ENCODE results near the gene SIX3. TPM values are rescaled to one million over a fixed set of nuclear protein-coding genes. Genes with fewer than 3 reads are reported as not detected.

The SIX3 gene
- total RNA-seq, 3 donors from 2014 or later (not counting 1 experiment from before 2014, with no cell fraction given), result 0.15 to 0.39 TPM; not detected in 1

DNA sequence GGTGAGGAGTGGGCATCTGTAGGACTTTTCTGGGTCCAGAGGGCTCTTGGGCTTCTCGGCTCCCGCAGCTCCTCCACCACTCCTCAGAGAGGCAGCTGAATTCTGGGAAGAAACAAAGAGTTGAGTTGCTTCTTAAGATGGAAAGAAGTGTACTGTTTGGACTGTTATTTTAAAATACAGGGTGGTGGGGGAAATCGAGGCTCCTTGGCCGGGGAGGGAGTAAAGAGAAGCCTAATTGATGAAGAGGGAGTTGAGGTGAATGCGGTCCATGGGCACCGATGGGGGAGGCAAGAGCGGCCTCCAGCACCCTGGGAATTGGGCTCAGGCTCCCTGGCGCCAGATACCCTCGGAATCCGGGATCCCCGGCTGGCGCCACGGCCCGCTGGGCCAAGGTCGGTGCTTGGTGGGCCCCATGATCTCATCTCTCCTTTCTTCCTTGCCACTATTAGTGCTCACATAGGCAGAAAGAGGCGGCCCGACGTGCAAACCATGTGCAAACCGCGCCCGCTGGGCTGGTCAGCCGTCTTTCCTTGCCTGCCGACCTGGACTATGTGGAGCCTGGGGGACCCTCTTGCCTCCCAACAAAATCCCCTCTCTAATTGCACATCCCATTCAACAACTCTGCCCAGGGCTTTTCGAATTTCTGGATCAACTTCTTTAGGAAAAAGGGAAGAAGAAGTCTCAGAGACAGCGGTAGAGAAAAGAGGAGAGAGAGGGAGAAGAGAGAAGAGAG lies 604 bp upstream of the SIX3 start:
- peaks cover 64% of the 10 kb centered on the region in 2 donors for H3K27me3 Mint-ChIP-seq (ENCODE audit: low read depth in 2 of 2)
- WGBS (ENCODE audit: insufficient coverage), result 13% methylated on average over 24 of the region's 25 CpGs
- no peak overlapping the region for H3K4me3 ChIP-seq (ENCODE audit: low read length)
- H3K27ac ChIP-seq (ENCODE audit: low read length), result no peak overlapping the region
- H3K9me3 Mint-ChIP-seq, result no peaks in the 10 kb centered on the region
- DNase-seq (no peak), ATAC-seq (no peak)
- H3K4me1 Mint-ChIP-seq, result peaks cover 11 to 38% of the 10 kb centered on the region in 2 donors
- H3K9me3 ChIP-seq (ENCODE audit: control insufficient read depth, insufficient read depth, low read length), result no peaks in the 10 kb centered on the region
- H3K27ac Mint-ChIP-seq, result no peak overlapping the region
- peak overlapping the region; percentile 81 for H3K4me3 Mint-ChIP-seq
- no peaks in the 10 kb centered on the region for H3K36me3 Mint-ChIP-seq
- TF ChIP-seq, protein P1, sequence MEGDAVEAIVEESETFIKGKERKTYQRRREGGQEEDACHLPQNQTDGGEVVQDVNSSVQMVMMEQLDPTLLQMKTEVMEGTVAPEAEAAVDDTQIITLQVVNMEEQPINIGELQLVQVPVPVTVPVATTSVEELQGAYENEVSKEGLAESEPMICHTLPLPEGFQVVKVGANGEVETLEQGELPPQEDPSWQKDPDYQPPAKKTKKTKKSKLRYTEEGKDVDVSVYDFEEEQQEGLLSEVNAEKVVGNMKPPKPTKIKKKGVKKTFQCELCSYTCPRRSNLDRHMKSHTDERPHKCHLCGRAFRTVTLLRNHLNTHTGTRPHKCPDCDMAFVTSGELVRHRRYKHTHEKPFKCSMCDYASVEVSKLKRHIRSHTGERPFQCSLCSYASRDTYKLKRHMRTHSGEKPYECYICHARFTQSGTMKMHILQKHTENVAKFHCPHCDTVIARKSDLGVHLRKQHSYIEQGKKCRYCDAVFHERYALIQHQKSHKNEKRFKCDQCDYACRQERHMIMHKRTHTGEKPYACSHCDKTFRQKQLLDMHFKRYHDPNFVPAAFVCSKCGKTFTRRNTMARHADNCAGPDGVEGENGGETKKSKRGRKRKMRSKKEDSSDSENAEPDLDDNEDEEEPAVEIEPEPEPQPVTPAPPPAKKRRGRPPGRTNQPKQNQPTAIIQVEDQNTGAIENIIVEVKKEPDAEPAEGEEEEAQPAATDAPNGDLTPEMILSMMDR (IDR thresholded peaks at IDR 0.05), result no peak
- H3K27me3 ChIP-seq (ENCODE audit: control insufficient read depth, insufficient read depth, low read length), result peaks cover 64% of the 10 kb centered on the region
- no peaks in the 10 kb centered on the region for H3K36me3 ChIP-seq (ENCODE audit: control insufficient read depth, insufficient read depth, low read length)
- peaks cover 35% of the 10 kb centered on the region for H3K4me1 ChIP-seq (ENCODE audit: control insufficient read depth, insufficient read depth, low read length)
- intact Hi-C loops (cut with micrococcal nuclease), result no loop called here

DNA sequence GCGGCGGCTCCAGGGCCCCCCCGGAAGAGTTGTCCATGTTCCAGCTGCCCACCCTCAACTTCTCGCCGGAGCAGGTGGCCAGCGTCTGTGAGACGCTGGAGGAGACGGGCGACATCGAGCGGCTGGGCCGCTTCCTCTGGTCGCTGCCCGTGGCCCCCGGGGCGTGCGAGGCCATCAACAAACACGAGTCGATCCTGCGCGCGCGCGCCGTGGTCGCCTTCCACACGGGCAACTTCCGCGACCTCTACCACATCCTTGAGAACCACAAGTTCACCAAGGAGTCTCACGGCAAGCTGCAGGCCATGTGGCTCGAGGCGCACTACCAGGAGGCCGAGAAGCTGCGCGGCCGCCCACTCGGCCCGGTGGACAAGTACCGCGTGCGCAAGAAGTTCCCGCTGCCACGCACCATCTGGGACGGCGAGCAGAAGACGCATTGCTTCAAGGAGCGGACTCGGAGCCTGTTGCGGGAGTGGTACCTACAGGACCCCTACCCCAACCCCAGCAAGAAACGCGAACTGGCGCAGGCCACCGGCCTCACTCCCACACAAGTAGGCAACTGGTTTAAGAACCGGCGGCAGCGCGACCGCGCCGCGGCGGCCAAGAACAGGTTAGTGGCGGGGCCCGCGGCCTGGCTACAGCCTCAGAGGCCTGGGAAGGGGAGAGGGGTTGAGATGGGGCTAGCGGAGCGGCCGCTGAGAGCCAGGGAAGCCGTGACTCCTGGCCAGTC lies 965 bp downstream of the SIX3 start:
- ATAC-seq, result peak in 2 of 3 donors; percentile 24 to 44
- H3K36me3 Mint-ChIP-seq, result no peaks in the 10 kb centered on the region
- TF ChIP-seq, protein P1 (IDR thresholded peaks at IDR 0.05), result no peak
- Histone ChIP-seq H3K4me1 (ENCODE audit: control insufficient read depth, insufficient read depth, low read length) (peaks cover 33% of the 10 kb centered on the region), H3K27ac (ENCODE audit: low read length) (no peak overlapping the region), H3K9me3 (ENCODE audit: control insufficient read depth, insufficient read depth, low read length) (no peaks in the 10 kb centered on the region), H3K4me3 (ENCODE audit: low read length) (peak overlapping the region; percentile 7), H3K27me3 (ENCODE audit: control insufficient read depth, insufficient read depth, low read length) (peaks cover 50% of the 10 kb centered on the region), H3K36me3 (ENCODE audit: control insufficient read depth, insufficient read depth, low read length) (no peaks in the 10 kb centered on the region)
- intact Hi-C loops (cut with micrococcal nuclease), result no loop called here
- H3K4me1 Mint-ChIP-seq, result peaks cover 11 to 38% of the 10 kb centered on the region in 2 donors
- 3% methylated on average over 68 of the region's 69 CpGs for WGBS (ENCODE audit: insufficient coverage)
- H3K9me3 Mint-ChIP-seq, result no peaks in the 10 kb centered on the region
- peaks cover 60 to 68% of the 10 kb centered on the region in 2 donors for H3K27me3 Mint-ChIP-seq (ENCODE audit: low read depth in 2 of 2)
- DNase-seq, result no peak
- peak overlapping the region; percentile 65 for H3K4me3 Mint-ChIP-seq
- no peak overlapping the region for H3K27ac Mint-ChIP-seq

DNA sequence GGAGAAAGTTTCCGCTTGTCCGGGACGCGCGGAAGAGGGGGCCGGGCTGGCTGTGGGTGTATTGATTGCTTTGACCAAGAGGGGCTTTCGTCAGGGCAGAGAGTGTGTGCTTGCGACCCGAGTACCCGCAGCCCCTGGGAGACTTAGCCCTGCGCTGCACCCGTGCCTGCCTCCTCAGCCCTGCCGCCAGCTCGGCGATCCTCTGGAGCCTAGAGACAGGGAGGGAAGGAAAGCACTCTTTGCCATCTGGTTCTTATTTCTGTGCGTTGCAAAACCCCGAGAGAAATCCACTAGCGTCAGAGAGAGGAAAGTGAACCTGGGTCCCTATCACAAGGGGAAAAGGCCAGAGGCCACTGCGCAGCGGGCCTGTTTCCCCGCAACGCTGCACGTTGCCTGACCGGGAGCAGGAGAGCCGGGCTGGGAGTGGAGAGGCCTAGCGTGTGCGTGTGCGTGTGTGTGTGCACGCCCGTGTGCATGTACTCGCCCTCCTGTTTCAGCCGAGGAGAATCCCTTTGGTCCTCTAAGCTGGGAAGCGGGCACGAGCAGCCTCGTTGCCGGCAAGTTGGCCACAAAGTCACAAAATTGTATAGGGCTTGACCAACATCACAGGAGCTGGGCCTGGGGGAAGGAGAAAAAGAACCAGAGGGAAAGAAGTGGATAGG lies 1.7 kb downstream of the SIX3 start:
- H3K4me1 Mint-ChIP-seq, result peaks cover 11 to 38% of the 10 kb centered on the region in 2 donors
- peaks cover 66 to 74% of the 10 kb centered on the region in 2 donors for H3K27me3 Mint-ChIP-seq (ENCODE audit: low read depth in 2 of 2)
- no peak overlapping the region for H3K27ac Mint-ChIP-seq

More for the DNA sequence above, 1.7 kb downstream of the SIX3 start:
- intact Hi-C loops (cut with micrococcal nuclease), result no loop called here
- DNase-seq (no peak), ATAC-seq (no peak)
- TF ChIP-seq, protein P1 (IDR thresholded peaks at IDR 0.05), result no peak
- no peaks in the 10 kb centered on the region for H3K9me3 ChIP-seq (ENCODE audit: control insufficient read depth, insufficient read depth, low read length)
- peaks cover 53% of the 10 kb centered on the region for H3K27me3 ChIP-seq (ENCODE audit: control insufficient read depth, insufficient read depth, low read length)
- WGBS (ENCODE audit: insufficient coverage), result 14% methylated on average over 36 of the region's 36 CpGs
- H3K36me3 ChIP-seq (ENCODE audit: control insufficient read depth, insufficient read depth, low read length), result no peaks in the 10 kb centered on the region
- H3K4me1 ChIP-seq (ENCODE audit: control insufficient read depth, insufficient read depth, low read length), result peaks cover 32% of the 10 kb centered on the region
- Mint-ChIP-seq H3K4me3 (peak overlapping the region; percentile 65), H3K36me3 (no peaks in the 10 kb centered on the region), H3K9me3 (no peaks in the 10 kb centered on the region)
- H3K27ac ChIP-seq (ENCODE audit: low read length), result no peak overlapping the region
- H3K4me3 ChIP-seq (ENCODE audit: low read length), result no peak overlapping the region
